NCI-H1930 (cell line): Measurements from ENCODE around the gene PSAP.

ENCODE experiments used
- DNase-seq, 2 experiments: peaks; one replicate each; lab custom pipeline; 2025; lab: John Stamatoyannopoulos, UW

PSAP gene

GRCh38 chr10:71766717-71767419 is 84.2 kb downstream of the PSAP start:
- no peak for DNase-seq
